Nephron (organoid): Measurements from ENCODE around the gene TTC16.

Source experiments
- H3K27ac Mint-ChIP-seq, 3 experiments: 2 replicates each; pipeline ENCODE4 v1.8.0; 2020; ENCODE audit warnings: mixed read lengths in 3 of 3, mild to moderate bottlenecking in 2 of 3, moderate library complexity in 1 of 3
- H3K27me3 Mint-ChIP-seq: 2 replicates; pipeline ENCODE4 v1.8.0; 2021; ENCODE audit warnings: low read depth, mild to moderate bottlenecking, moderate library complexity, mixed read lengths
- H3K36me3 Mint-ChIP-seq: 2 replicates; pipeline ENCODE4 v1.8.0; 2020; ENCODE audit warnings: low read depth, mixed read lengths
- H3K4me1 Mint-ChIP-seq: 2 replicates; pipeline ENCODE4 v1.8.0; 2020; ENCODE audit warnings: mixed read lengths
- H3K4me3 Mint-ChIP-seq, 3 experiments: 2 replicates each; pipeline ENCODE4 v1.8.0; 2020; ENCODE audit warnings: mild to moderate bottlenecking in 3 of 3, mixed read lengths in 3 of 3, moderate library complexity in 2 of 3
- H3K9me3 Mint-ChIP-seq: 2 replicates; pipeline ENCODE4 v1.8.0; 2020; ENCODE audit warnings: mixed read lengths
- TF ChIP-seq, protein P1 (sequence below), 3 experiments: fragments of 200-600 bp; sonication (generic); IDR thresholded peaks; one replicate each; pipeline ENCODE4 v1.5.0; 2021; ENCODE audit warnings: antibody characterized with exemption in 3 of 3; ENCODE audit not compliant: unreplicated experiment in 3 of 3

Gene TTC16

GRCh38 chr9:127693697-127694096 is 22.2 kb upstream of the TTC16 start:
- H3K27me3 Mint-ChIP-seq: no peaks in the 10 kb centered on the region
- no peaks in the 10 kb centered on the region for H3K9me3 Mint-ChIP-seq
- peaks cover 31% of the 10 kb centered on the region for H3K36me3 Mint-ChIP-seq
- H3K4me1 Mint-ChIP-seq: peaks cover 17% of the 10 kb centered on the region
- H3K27ac Mint-ChIP-seq: no peak overlapping the region
- TF ChIP-seq, protein P1, sequence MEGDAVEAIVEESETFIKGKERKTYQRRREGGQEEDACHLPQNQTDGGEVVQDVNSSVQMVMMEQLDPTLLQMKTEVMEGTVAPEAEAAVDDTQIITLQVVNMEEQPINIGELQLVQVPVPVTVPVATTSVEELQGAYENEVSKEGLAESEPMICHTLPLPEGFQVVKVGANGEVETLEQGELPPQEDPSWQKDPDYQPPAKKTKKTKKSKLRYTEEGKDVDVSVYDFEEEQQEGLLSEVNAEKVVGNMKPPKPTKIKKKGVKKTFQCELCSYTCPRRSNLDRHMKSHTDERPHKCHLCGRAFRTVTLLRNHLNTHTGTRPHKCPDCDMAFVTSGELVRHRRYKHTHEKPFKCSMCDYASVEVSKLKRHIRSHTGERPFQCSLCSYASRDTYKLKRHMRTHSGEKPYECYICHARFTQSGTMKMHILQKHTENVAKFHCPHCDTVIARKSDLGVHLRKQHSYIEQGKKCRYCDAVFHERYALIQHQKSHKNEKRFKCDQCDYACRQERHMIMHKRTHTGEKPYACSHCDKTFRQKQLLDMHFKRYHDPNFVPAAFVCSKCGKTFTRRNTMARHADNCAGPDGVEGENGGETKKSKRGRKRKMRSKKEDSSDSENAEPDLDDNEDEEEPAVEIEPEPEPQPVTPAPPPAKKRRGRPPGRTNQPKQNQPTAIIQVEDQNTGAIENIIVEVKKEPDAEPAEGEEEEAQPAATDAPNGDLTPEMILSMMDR (IDR thresholded peaks at IDR 0.05; ENCODE audit: unreplicated experiment in 3 of 3): no peak
- no peak overlapping the region for H3K4me3 Mint-ChIP-seq

GRCh38 chr9:127694890-127695720 is 20.8 kb upstream of the TTC16 start:
- Mint-ChIP-seq H3K4me3 (no peak overlapping the region), H3K27me3 (no peaks in the 10 kb centered on the region), H3K9me3 (no peaks in the 10 kb centered on the region), H3K36me3 (peaks cover 19% of the 10 kb centered on the region), H3K4me1 (peaks cover 27% of the 10 kb centered on the region), H3K27ac (peak overlapping the region; percentile 5 to 29 (median 29))
- TF ChIP-seq, protein P1 (IDR thresholded peaks at IDR 0.05; ENCODE audit: unreplicated experiment in 3 of 3): no peak

DNA sequence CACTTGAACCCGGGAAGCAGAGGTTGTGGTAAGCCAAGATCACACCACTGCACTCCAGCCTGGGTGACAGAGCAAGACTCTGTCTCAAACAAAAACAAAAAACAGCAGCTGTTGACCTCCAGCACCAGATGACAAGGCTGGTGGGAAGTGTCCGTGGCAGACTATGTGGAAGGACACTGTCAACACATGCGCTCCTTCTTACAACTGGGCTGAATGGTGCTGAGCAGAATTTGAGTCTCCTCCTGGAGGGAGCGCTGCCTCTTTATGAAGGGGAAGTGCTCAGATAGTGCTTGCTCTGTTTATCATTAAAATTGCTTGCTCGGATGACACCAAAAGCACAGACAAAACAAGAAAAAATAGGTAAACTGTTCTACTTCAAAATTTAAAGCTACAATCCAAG is 18.3 kb upstream of the TTC16 start:
- Mint-ChIP-seq H3K9me3 (no peaks in the 10 kb centered on the region), H3K4me1 (peaks cover 39% of the 10 kb centered on the region), H3K27me3 (no peaks in the 10 kb centered on the region), H3K4me3 (peak overlapping the region in 1 of 3 experiments; percentile 6), H3K27ac (peak overlapping the region in 2 of 3 experiments; percentile 50 to 68), H3K36me3 (no peaks in the 10 kb centered on the region)
- TF ChIP-seq, protein P1 (IDR thresholded peaks at IDR 0.05; ENCODE audit: unreplicated experiment in 3 of 3): no peak

DNA sequence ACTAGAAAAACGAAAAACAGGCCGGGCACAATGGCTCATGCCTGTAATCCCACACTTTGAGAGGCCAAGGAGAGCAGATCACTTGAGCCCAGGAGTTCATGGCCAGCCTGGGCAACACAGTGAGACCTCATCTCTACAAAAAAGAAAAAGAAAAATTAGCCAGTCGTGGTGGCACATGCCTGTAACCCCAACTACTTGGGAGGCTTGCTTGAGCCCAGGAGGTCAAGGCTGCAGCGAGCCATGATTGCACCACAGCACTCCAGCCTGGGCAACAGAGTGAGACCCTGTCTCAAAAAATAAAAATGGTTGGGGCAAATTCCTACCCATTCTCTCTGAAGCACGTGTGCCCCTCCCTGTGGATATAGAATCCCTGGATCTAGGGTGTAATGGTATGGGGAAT is 17.5 kb upstream of the TTC16 start:
- TF ChIP-seq, protein P1 (IDR thresholded peaks at IDR 0.05; ENCODE audit: unreplicated experiment in 3 of 3): no peak
- Mint-ChIP-seq H3K9me3 (no peaks in the 10 kb centered on the region), H3K36me3 (no peaks in the 10 kb centered on the region), H3K27me3 (peaks cover 4% of the 10 kb centered on the region), H3K27ac (peak overlapping the region in 1 of 3 experiments; percentile 50), H3K4me3 (peak overlapping the region; percentile 4 to 60 (median 24)), H3K4me1 (peaks cover 39% of the 10 kb centered on the region)

- Mint-ChIP-seq H3K9me3 (no peaks in the 10 kb centered on the region), H3K27ac (peak overlapping the region; percentile 63 to 84 (median 75)), H3K4me3 (peak overlapping the region; percentile 40 to 77 (median 61)), H3K27me3 (peaks cover 4% of the 10 kb centered on the region), H3K4me1 (peaks cover 39% of the 10 kb centered on the region), H3K36me3 (no peaks in the 10 kb centered on the region)
- TF ChIP-seq, protein P1 (IDR thresholded peaks at IDR 0.05; ENCODE audit: unreplicated experiment in 3 of 3): no peak
These were observed 16.8 kb upstream of the TTC16 start for GRCh38 chr9:127698985-127699670.
